ENCODE data around the gene MMP26. TPM values are rescaled to one million over a fixed set of nuclear protein-coding genes. Genes with fewer than 3 reads are reported as not detected.
"Not testable (repeated sequence)": the region's sequence is repeated elsewhere in the genome, so short reads cannot be mapped to it uniquely, and the experiment has no call there.

MMP26 gene
- total RNA-seq, 1 donor from 2014 or later, result not detected

DNA sequence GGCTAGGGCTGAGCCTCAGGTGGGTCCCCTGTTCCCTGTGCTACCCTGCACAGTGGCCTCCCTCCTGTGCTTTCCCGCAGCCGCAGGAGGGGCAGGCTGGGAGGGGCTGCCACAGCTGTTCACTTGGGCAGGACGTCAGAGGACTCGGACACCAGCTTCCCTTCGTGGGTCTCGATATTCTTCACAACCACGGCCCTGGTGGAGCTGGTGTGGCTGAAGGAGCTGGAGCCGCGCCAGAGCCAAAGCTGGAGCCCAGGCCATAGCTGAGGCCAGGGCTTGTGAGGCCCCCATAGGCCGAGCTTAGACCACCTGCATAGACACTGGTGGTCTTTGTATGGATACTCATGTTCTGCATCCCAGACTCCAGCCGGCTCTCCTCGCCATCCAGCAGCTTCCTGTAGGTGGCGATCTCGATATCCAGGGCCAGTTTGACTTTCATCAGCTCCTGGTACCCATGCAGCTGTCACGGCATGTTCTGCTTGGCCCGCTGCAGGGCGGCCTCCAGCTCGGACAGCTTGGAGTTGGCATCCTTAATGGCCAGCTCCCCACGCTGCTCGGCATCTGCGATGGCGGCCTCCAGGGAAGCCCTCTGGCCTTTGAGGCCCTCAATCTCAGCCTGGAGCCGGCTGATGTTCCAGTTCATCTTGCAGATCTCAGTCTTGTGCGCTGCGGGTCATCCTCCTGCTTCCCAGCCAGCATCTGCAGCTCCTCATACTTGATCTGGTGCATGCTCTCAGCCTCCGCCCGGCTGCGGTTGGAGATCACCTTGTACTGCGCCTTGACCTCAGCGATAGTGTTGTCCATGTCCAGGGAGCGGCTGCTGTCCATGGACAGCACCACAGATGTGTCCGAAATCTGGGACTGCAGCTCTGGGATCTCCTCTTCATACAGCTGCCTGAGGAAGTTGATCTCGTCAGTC, 18.3 kb downstream of the MMP26 start:
- not testable (repeated sequence) for DNase-seq (ENCODE audit: low spot score)

DNA sequence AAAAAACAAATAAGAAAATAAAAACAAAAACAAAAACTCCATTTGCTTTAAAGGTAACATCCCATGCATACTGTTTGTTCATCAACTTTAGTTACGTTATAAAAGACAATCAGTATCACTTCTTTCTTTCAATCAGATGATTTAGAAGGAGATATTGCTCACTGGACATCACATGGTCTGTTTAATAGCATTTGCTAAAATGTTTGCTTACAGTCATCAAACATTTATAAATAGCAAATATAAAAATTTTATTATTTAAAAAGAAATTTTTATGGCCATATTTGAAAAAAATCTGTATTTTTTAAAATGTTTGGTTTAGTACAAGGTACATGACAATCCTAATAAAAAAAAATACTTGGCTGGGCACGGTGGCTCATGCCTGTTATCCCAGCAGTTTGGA, 22.6 kb downstream of the MMP26 start:
- no peak for DNase-seq (ENCODE audit: low spot score)

DNA sequence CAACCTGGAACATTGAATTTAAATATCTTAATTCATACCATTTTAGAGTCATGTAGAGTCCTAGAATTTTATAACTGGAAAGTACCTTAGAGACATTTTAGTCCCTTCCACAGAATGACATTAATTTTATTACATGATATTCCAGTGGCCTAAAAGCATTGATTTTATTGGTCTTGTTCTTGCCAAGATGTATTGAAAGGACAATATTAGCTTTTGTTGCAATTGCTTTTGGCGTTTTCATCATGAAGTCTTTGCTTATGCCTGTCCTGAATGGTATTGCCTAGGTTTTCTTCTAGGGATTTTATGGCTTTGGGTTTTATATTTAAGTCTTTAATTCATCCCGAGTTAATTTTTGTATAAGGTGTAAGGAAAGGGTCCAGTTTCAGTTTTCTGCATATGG, 36.2 kb downstream of the MMP26 start:
- DNase-seq (ENCODE audit: low spot score), result no peak

DNA sequence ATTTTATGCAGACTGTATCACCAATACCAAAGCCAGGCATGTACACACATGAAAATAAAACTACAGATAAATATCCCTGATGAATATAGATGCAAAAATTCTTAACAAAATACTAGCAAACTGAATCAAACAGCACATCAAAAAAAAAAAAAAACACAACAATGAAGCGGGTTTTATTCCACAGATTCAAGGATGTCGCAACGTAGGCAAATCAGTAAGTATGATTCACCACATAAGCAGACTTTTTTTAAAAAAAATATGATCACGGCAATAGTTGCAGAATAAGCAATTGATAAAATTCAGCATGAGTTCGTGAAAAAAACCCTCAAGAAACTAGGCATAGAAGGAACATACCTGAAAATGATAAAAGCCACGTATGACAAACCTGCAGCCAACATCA, 43.9 kb downstream of the MMP26 start:
- DNase-seq (ENCODE audit: low spot score), result no peak

DNA sequence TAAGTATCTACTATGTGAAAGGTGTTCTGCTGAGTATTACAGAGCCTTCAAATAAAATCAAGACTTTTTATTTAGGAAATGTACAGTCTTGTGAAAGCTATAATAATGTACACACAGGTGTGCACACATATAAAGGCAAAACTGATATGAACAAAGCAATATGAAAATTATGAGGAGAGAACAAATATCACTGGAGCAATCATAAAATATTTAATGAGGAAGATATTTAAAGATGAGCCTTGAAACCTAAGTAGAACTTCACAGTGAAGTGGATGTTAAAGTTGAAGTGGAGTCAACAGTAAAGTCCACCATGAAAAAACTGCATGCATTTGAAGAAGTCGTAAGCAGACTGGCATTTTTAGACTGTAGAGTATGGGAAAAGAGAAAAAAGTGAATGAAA, 46.6 kb downstream of the MMP26 start:
- no peak for DNase-seq (ENCODE audit: low spot score)

Other genes with a start within 250 kb of the MMP26 start
- 0.06 TPM for gene OR52K1, start 222.1 kb upstream of the MMP26 start, total RNA-seq
- not detected for gene OR52M1, start 159.6 kb upstream of the MMP26 start, total RNA-seq
- not detected for gene OR52I2, start 123.0 kb upstream of the MMP26 start, total RNA-seq
- not detected for gene OR52I1, start 110.7 kb upstream of the MMP26 start, total RNA-seq
- gene TRIM68, start 96.6 kb upstream of the MMP26 start, total RNA-seq, result 24.6 TPM
- not detected for gene OR51D1, start 67.3 kb upstream of the MMP26 start, total RNA-seq
- gene OR51E1, start 60.8 kb upstream of the MMP26 start, total RNA-seq, result 0.37 TPM
- 0.63 TPM for gene OR51E2, start 6.9 kb upstream of the MMP26 start, total RNA-seq
- gene OR51F1, start 65.2 kb downstream of the MMP26 start, total RNA-seq, result not detected
- gene OR52R1, start 99.6 kb downstream of the MMP26 start, total RNA-seq, result not detected
- gene OR51F2, start 116.5 kb downstream of the MMP26 start, total RNA-seq, result not detected
- gene OR51S1, start 144.4 kb downstream of the MMP26 start, total RNA-seq, result not detected
- gene OR51T1, start 177.1 kb downstream of the MMP26 start, total RNA-seq, result not detected
- gene OR51A7, start 199.0 kb downstream of the MMP26 start, total RNA-seq, result not detected
- gene OR51G2, start 214.6 kb downstream of the MMP26 start, total RNA-seq, result not detected
- not detected for gene OR51G1, start 219.6 kb downstream of the MMP26 start, total RNA-seq
- gene OR51A4, start 242.8 kb downstream of the MMP26 start, total RNA-seq, result not detected